ENCODE measurements around the gene AK5. TPM values are rescaled to one million over a fixed set of nuclear protein-coding genes. Genes with fewer than 3 reads are reported as not detected.

Gene AK5
- total RNA-seq, 1 donor from 2014 or later: not detected

- TF ChIP-seq CTCF (IDR thresholded peaks at IDR 0.05): no peak
- ChIA-PET CTCF (no interaction called here), POLR2A (no interaction called here)
- H3K36me3 Mint-ChIP-seq (ENCODE audit: low read depth): no peaks in the 10 kb centered on the region
- peaks cover 34% of the 10 kb centered on the region for H3K4me1 Mint-ChIP-seq
- H3K4me3 Mint-ChIP-seq: no peak overlapping the region
- ATAC-seq (ENCODE audit: low read depth): no peak
- H3K9me3 Mint-ChIP-seq: no peaks in the 10 kb centered on the region
- intact Hi-C loops (cut with micrococcal nuclease): loop anchor here (10.0 kb wide), 1 partner anchor 1209 kb away; the partner anchor contains the start of gene ST6GALNAC3
- no peak overlapping the region for H3K27ac Mint-ChIP-seq
- DNase-seq: no peak
- H3K27me3 Mint-ChIP-seq: peaks cover 40% of the 10 kb centered on the region
These were observed 2.0 kb downstream of the AK5 start for GRCh38 chr1:77283701-77284425.

GRCh38 chr1:77287535-77287934 lies 5.7 kb downstream of the AK5 start:
- no peak overlapping the region for H3K4me3 Mint-ChIP-seq
- POLR2A ChIA-PET: no interaction called here
- no peak overlapping the region for H3K27ac Mint-ChIP-seq
- no peaks in the 10 kb centered on the region for H3K9me3 Mint-ChIP-seq
- DNase-seq (no peak), ATAC-seq (ENCODE audit: low read depth) (no peak)
- H3K27me3 Mint-ChIP-seq: peaks cover 24% of the 10 kb centered on the region
- no peak for TF ChIP-seq CTCF (IDR thresholded peaks at IDR 0.05)
- no peaks in the 10 kb centered on the region for H3K36me3 Mint-ChIP-seq (ENCODE audit: low read depth)
- intact Hi-C loops (cut with micrococcal nuclease): loop anchor here (10.0 kb wide), 1 partner anchor 1213 kb away; the partner anchor contains the start of gene ST6GALNAC3
- CTCF ChIA-PET: no interaction called here
- peaks cover 10% of the 10 kb centered on the region for H3K4me1 Mint-ChIP-seq

GRCh38 chr1:77288275-77288674 lies 6.5 kb downstream of the AK5 start:
- POLR2A ChIA-PET: no interaction called here
- ATAC-seq (ENCODE audit: low read depth) (no peak), DNase-seq (no peak)
- CTCF ChIA-PET: no interaction called here
- intact Hi-C loops (cut with micrococcal nuclease): loop anchor here (10.0 kb wide), 1 partner anchor 1213 kb away; the partner anchor contains the start of gene ST6GALNAC3
- no peak overlapping the region for H3K4me3 Mint-ChIP-seq
- no peaks in the 10 kb centered on the region for H3K9me3 Mint-ChIP-seq
- H3K4me1 Mint-ChIP-seq: peaks cover 3% of the 10 kb centered on the region
- TF ChIP-seq CTCF (IDR thresholded peaks at IDR 0.05): no peak
- H3K27ac Mint-ChIP-seq: no peak overlapping the region
- H3K36me3 Mint-ChIP-seq (ENCODE audit: low read depth): no peaks in the 10 kb centered on the region
- peaks cover 22% of the 10 kb centered on the region for H3K27me3 Mint-ChIP-seq

- no peak for TF ChIP-seq CTCF (IDR thresholded peaks at IDR 0.05)
- H3K27ac Mint-ChIP-seq: no peak overlapping the region
- CTCF ChIA-PET: no interaction called here
- DNase-seq (no peak), ATAC-seq (ENCODE audit: low read depth) (no peak)
- POLR2A ChIA-PET: no interaction called here
- intact Hi-C loops (cut with micrococcal nuclease): no loop called here
- no peaks in the 10 kb centered on the region for H3K9me3 Mint-ChIP-seq
- peaks cover 3% of the 10 kb centered on the region for H3K27me3 Mint-ChIP-seq
- no peaks in the 10 kb centered on the region for H3K4me1 Mint-ChIP-seq
- no peaks in the 10 kb centered on the region for H3K36me3 Mint-ChIP-seq (ENCODE audit: low read depth)
- no peak overlapping the region for H3K4me3 Mint-ChIP-seq
These were observed 8.8 kb downstream of the AK5 start for GRCh38 chr1:77290576-77290975.

- CTCF ChIA-PET: no interaction called here
- DNase-seq (no peak), ATAC-seq (ENCODE audit: low read depth) (no peak)
- no peaks in the 10 kb centered on the region for H3K9me3 Mint-ChIP-seq
- TF ChIP-seq CTCF (IDR thresholded peaks at IDR 0.05): no peak
- no peaks in the 10 kb centered on the region for H3K36me3 Mint-ChIP-seq (ENCODE audit: low read depth)
- H3K4me3 Mint-ChIP-seq: no peak overlapping the region
- H3K27ac Mint-ChIP-seq: no peak overlapping the region
- no peaks in the 10 kb centered on the region for H3K4me1 Mint-ChIP-seq
- no peaks in the 10 kb centered on the region for H3K27me3 Mint-ChIP-seq
- POLR2A ChIA-PET: no interaction called here
- intact Hi-C loops (cut with micrococcal nuclease): no loop called here
These were observed 10.7 kb downstream of the AK5 start for GRCh38 chr1:77292551-77292950.

Data from activated B cell treated with CpG ODN at 0.5 μM for 24 hours (primary cell).